ENCODE results near the gene NFIA.

- TF ChIP-seq POLR2A (IDR thresholded peaks at IDR 0.05; ENCODE audit: low read depth, low read length) (no peak), POLR2AphosphoS5 (IDR thresholded peaks at IDR 0.05; ENCODE audit: low read depth, low read length) (no peak), TAF1 (IDR thresholded peaks at IDR 0.05; ENCODE audit: low read depth, low read length) (no peak), POU2F2 (IDR thresholded peaks at IDR 0.05; ENCODE audit: low read depth, low read length) (no peak)
Observed at GRCh38 chr1:61107638-61108037, 25.3 kb downstream of the NFIA start.

Data from GM12891 (cell line).